HepG2 (cell line): ENCODE data around the gene MTUS2. TPM values are rescaled to one million over a fixed set of nuclear protein-coding genes. Genes with fewer than 3 reads are reported as not detected.

Experiments used
- ATAC-seq: fragments of 200-7000 bp; cut with Tn5 transposase; 3 replicates; pipeline ENCODE4 v1.9.1; 2020; ENCODE audit warnings: mild to moderate bottlenecking, moderate library complexity
- BruUV-seq: library from RNA; stranded (reverse); fragments of 400-500 nt; replicated peaks from 2 replicates; lab custom pipeline; 2021; lab: Mats Ljungman, UMichigan
- CTCF ChIA-PET: fragments of 300-600 bp; formaldehyde crosslinking; extraction: SDS; loops from one replicate; lab custom pipeline; 2021; ENCODE audit warnings: low total read pairs, inconsistent platforms, low intra/inter-chr PET ratio; lab: Yijun Ruan, JAX
- POLR2A ChIA-PET: fragments of 350-600 bp; sonication (Branson Sonifier 250); formaldehyde crosslinking; loops from one replicate; lab custom pipeline; 2020; ENCODE audit warnings: antibody characterized with exemption, inconsistent platforms; lab: Yijun Ruan, JAX
- DNase-seq: peaks from one replicate; pipeline ENCODE4 v3.0.0-alpha.2; 2015; ENCODE audit warnings: low spot score
- FAIRE-seq: peaks from 3 replicates; lab custom pipeline; 2011; peaks lifted over from hg19 to GRCh38; lab: Jason Lieb, UNC
- H2AFZ ChIP-seq: one replicate; pipeline ENCODE4 v1.6.1; 2011; ENCODE audit warnings: low read length, inconsistent platforms
- H3K27ac ChIP-seq: fragments of 300-600 bp; 3 replicates; pipeline ENCODE4 v1.8.0; 2011; ENCODE audit warnings: mixed run types, mild to moderate bottlenecking, mixed read lengths, low read length, inconsistent platforms; ENCODE audit not compliant: insufficient read depth; ENCODE audit errors: extremely low read length
- H3K27me3 ChIP-seq, 2 experiments: fragments of 200-600 bp in 1 of 2; 2 replicates in 1 of 2; 3 replicates in 1 of 2; pipeline versions ENCODE4 v1.6.0 to v1.8.0; 2011; ENCODE audit warnings: low read length in 2 of 2, mild to moderate bottlenecking in 2 of 2, moderate library complexity in 2 of 2, inconsistent platforms in 1 of 2; ENCODE audit not compliant: insufficient read depth in 2 of 2, control insufficient read depth in 1 of 2
- H3K36me3 ChIP-seq, 2 experiments: fragments of 200-600 bp in 1 of 2; replicated peaks in 1 of 2; 2 replicates in 1 of 2; 3 replicates in 1 of 2; pipeline versions ENCODE4 v1.5.1 to v1.8.0; 2011; ENCODE audit warnings: low read length in 2 of 2, inconsistent platforms in 1 of 2; ENCODE audit not compliant: insufficient read depth in 2 of 2, control insufficient read depth in 1 of 2
- H3K4me1 ChIP-seq: 2 replicates; pipeline ENCODE4 v1.5.1; 2012; ENCODE audit warnings: low read length, inconsistent platforms; ENCODE audit not compliant: insufficient read depth
- H3K4me2 ChIP-seq: 2 replicates; pipeline ENCODE4 v1.6.0; 2011; ENCODE audit warnings: low read depth, low read length, inconsistent platforms
- H3K4me3 ChIP-seq, 3 experiments: fragments of 200-600 bp in 1 of 3; sonication (generic), shearing (Covaris generic) in 1 of 3; replicated peaks in 1 of 3; 2 replicates each; pipeline ENCODE4 v1.5.1; 2011 to 2016; ENCODE audit warnings: low read length in 3 of 3, inconsistent platforms in 2 of 3, low read depth in 2 of 3, mild to moderate bottlenecking in 2 of 3, control low read depth in 1 of 3, mixed read lengths in 1 of 3; ENCODE audit not compliant: insufficient read depth in 1 of 3
- H3K79me2 ChIP-seq: one replicate; pipeline ENCODE4 v1.6.1; 2011; ENCODE audit warnings: low read length, inconsistent platforms; ENCODE audit not compliant: insufficient read depth
- H3K9ac ChIP-seq: 2 replicates; pipeline ENCODE4 v1.6.0; 2011; ENCODE audit warnings: mild to moderate bottlenecking, low read depth, low read length, inconsistent platforms; ENCODE audit not compliant: insufficient read depth
- H3K9me3 ChIP-seq: 2 replicates; pipeline ENCODE4 v1.5.1; 2012; ENCODE audit warnings: mild to moderate bottlenecking, low read length
- H4K20me1 ChIP-seq: 2 replicates; pipeline ENCODE4 v1.6.0; 2011; ENCODE audit warnings: inconsistent platforms, mild to moderate bottlenecking, low read length, moderate library complexity; ENCODE audit not compliant: insufficient read depth
- JDP2 ChIP-seq: sonication (generic); formaldehyde crosslinking; IDR thresholded peaks from 2 replicates; pipeline ENCODE4 v1.8.1; 2022; ENCODE audit warnings: missing genetic modification reagents, borderline replicate concordance
- TGIF2 ChIP-seq: IDR thresholded peaks from 2 replicates; pipeline ENCODE4 v1.6.1; 2016; ENCODE audit warnings: control low read depth, missing compliant biosample characterization
- ZSCAN30 ChIP-seq: sonication (generic); formaldehyde crosslinking; IDR thresholded peaks from 2 replicates; pipeline ENCODE4 v1.5.0; 2020; ENCODE audit warnings: mild to moderate bottlenecking, missing genetic modification reagents
- WGBS: methylation state at CpG from one replicate; pipeline ENCODE4 v1.1.6; 2017; ENCODE audit warnings: low lambda C conversion rate; 5-methylcytosine and 5-hydroxymethylcytosine counted together
- in situ Hi-C: cut with HindIII; loops from 2 replicates; pipeline ENCODE4 v1.10.0; 2017; ENCODE audit warnings: low pct_unique_long_range_greater_than_20kb; ENCODE audit not compliant: extremely low pct_ligation_motif_present
- intact Hi-C: fragments of 100-400 bp; cut with micrococcal nuclease; formaldehyde crosslinking; loops from one replicate; pipeline ENCODE4 v1.10.0; 2022; ENCODE audit not compliant: unreplicated experiment
- polyA plus RNA-seq, 8 experiments: library from polyadenylated mRNA; depleted of rRNA in 3 of 8; stranded (reverse) in 7 of 8; unstranded in 1 of 8; fragments of >200 nt; fragmentation: Illumina TruSeq in 4 of 8; extraction: Trizol in 4 of 8; gene quantifications; 2 replicates each; pipeline versions ENCODE4 v1.2.1 to v1.2.3, GENCODE V29; 2011 to 2016; ENCODE audit warnings: low read depth in 4 of 8, missing spikeins in 1 of 8, mixed read lengths in 1 of 8; ENCODE audit not compliant: insufficient read depth in 1 of 8
- total RNA-seq, 5 experiments: library from RNA; depleted of rRNA; stranded (reverse); fragments of >200 nt; fragmentation: Illumina TruSeq; extraction: Trizol; gene quantifications; 2 replicates each; pipeline ENCODE4 v1.2.3, GENCODE V29; 2016; ENCODE audit warnings: low read depth in 1 of 5
- TF ChIP-seq, protein P1 (sequence below): fragments of 450-650 bp; IDR thresholded peaks from 2 replicates; pipeline ENCODE4 v1.6.1; 2016
- TF ChIP-seq, protein P2 (sequence below), 2 experiments: fragments of 450-650 bp in 1 of 2; sonication (generic) in 1 of 2; formaldehyde crosslinking; IDR thresholded peaks; 2 replicates each; pipeline versions ENCODE4 v1.5.0 to v1.8.0; 2020 to 2022; ENCODE audit warnings: mild to moderate bottlenecking in 1 of 2, missing genetic modification reagents in 1 of 2
- TF ChIP-seq, protein P3 (sequence below): sonication (generic); formaldehyde crosslinking; IDR thresholded peaks from 2 replicates; pipeline ENCODE4 v1.8.0; 2022; ENCODE audit warnings: mild to moderate bottlenecking, missing genetic modification reagents, moderate library complexity

Gene MTUS2
- total and polyA plus RNA-seq, 2 of the 13 experiments (the other 11 are each of a cell fraction or from before 2014, with no cell fraction given) = not detected

DNA sequence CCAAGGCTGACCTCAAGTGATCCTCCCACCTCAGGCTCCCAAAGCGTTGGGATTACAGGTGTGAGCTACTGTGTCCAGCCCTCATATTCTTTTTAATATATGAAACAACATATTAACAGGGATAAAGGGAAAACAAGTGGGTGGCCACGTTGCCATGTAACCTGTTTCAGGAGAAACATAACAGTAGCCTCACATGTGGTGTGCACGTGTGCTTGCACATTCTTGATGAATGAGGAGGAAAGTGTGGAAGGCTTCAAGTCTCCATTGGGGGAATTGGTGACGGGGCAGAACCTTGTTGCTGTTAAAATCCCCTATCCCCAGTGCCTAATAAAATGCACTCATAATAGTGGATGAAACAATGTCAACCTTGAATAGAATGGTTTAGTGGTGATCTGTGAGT, 202.3 kb downstream of the MTUS2 start:
- Histone ChIP-seq H3K4me2 (no peak overlapping the region), H3K9ac (no peak overlapping the region), H3K4me1 (no peaks in the 10 kb centered on the region), H4K20me1 (no peaks in the 10 kb centered on the region), H3K36me3 (no peaks in the 10 kb centered on the region), H2AFZ (no peak overlapping the region), H3K9me3 (peaks cover 77% of the 10 kb centered on the region), H3K4me3 (no peak overlapping the region), H3K79me2 (no peaks in the 10 kb centered on the region), H3K27ac (no peak overlapping the region), H3K27me3 (no peaks in the 10 kb centered on the region)
- ChIA-PET CTCF (no interaction called here), POLR2A (no interaction called here)
- FAIRE-seq (no peak), ATAC-seq (no peak), DNase-seq (no peak)
- TF ChIP-seq, protein P1, sequence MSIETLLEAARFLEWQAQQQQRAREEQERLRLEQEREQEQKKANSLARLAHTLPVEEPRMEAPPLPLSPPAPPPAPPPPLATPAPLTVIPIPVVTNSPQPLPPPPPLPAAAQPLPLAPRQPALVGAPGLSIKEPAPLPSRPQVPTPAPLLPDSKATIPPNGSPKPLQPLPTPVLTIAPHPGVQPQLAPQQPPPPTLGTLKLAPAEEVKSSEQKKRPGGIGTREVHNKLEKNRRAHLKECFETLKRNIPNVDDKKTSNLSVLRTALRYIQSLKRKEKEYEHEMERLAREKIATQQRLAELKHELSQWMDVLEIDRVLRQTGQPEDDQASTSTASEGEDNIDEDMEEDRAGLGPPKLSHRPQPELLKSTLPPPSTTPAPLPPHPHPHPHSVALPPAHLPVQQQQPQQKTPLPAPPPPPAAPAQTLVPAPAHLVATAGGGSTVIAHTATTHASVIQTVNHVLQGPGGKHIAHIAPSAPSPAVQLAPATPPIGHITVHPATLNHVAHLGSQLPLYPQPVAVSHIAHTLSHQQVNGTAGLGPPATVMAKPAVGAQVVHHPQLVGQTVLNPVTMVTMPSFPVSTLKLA = peak; percentile 22; the same call in 1 of the 2 replicates
- TF ChIP-seq, protein P2, sequence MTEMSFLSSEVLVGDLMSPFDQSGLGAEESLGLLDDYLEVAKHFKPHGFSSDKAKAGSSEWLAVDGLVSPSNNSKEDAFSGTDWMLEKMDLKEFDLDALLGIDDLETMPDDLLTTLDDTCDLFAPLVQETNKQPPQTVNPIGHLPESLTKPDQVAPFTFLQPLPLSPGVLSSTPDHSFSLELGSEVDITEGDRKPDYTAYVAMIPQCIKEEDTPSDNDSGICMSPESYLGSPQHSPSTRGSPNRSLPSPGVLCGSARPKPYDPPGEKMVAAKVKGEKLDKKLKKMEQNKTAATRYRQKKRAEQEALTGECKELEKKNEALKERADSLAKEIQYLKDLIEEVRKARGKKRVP (CRISPR knock-in tag; IDR thresholded peaks at IDR 0.05) = no peak
- TF ChIP-seq JDP2 = no peak
- no TSS peak for BruUV-seq
- intact Hi-C loops = no loop called here
- in situ Hi-C loops = no loop called here
- WGBS = 12% methylated on average over 4 of the region's 4 CpGs

DNA sequence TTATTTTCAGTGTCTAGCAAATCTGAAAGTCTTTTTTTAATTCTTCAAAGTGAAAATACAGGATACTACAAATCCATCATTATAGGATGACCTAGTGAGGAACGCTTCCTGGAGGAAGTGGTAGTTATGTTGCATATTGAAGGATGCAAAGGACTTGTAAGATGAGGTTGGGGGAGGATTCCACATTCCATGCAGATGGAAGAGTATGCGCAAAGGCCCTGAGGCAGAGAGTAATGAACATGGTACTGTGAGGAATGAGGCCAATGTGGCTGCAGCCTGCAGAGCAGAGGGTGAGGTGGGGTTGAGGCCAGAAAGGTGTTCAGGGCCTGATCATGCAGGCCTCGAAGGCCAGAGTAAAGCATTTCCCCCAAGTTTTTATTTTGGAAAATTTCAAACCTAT, 202.8 kb downstream of the MTUS2 start:
- in situ Hi-C loops (no loop called here), intact Hi-C loops (no loop called here)
- CTCF ChIA-PET = no interaction called here
- H3K36me3 ChIP-seq = no peaks in the 10 kb centered on the region
- no TSS peak for BruUV-seq
- DNase-seq (no peak), ATAC-seq (no peak), FAIRE-seq (no peak)
- H3K9me3 ChIP-seq = peaks cover 77% of the 10 kb centered on the region
- 35% methylated on average over 3 of the region's 3 CpGs for WGBS
- POLR2A ChIA-PET = no interaction called here
- H3K9ac ChIP-seq = no peak overlapping the region
- no peak overlapping the region for H2AFZ ChIP-seq
- TF ChIP-seq, protein P3, sequence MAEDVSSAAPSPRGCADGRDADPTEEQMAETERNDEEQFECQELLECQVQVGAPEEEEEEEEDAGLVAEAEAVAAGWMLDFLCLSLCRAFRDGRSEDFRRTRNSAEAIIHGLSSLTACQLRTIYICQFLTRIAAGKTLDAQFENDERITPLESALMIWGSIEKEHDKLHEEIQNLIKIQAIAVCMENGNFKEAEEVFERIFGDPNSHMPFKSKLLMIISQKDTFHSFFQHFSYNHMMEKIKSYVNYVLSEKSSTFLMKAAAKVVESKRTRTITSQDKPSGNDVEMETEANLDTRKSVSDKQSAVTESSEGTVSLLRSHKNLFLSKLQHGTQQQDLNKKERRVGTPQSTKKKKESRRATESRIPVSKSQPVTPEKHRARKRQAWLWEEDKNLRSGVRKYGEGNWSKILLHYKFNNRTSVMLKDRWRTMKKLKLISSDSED = no peak
- TF ChIP-seq ZSCAN30 (CRISPR knock-in tag) (no peak), TGIF2 (CRISPR knock-in tag) (no peak)
- no peaks in the 10 kb centered on the region for H3K4me1 ChIP-seq
- H3K27ac ChIP-seq = no peak overlapping the region
- H3K27me3 ChIP-seq = no peaks in the 10 kb centered on the region
- H3K4me3 ChIP-seq = no peak overlapping the region
- H3K79me2 ChIP-seq = no peaks in the 10 kb centered on the region
- no peak overlapping the region for H3K4me2 ChIP-seq
- H4K20me1 ChIP-seq = no peaks in the 10 kb centered on the region
